ENCODE results near the gene DBH. TPM values are rescaled to one million over a fixed set of nuclear protein-coding genes. Genes with fewer than 3 reads are reported as not detected.

DBH gene
- total RNA-seq, 1 donor from 2014 or later, result not detected

- Histone ChIP-seq H3K27me3 (no peaks in the 10 kb centered on the region), H3K36me3 (no peaks in the 10 kb centered on the region), H3K4me3 (no peak overlapping the region), H3K9me3 (peaks cover 8% of the 10 kb centered on the region), H3K4me1 (no peaks in the 10 kb centered on the region), H3K27ac (no peak overlapping the region)
- ATAC-seq (no peak), DNase-seq (no peak)
- intact Hi-C loops (cut with DNase I), result no loop called here
- TF ChIP-seq CTCF (IDR thresholded peaks at IDR 0.05), result no peak
Measured at GRCh38 chr9:133595910-133596309, 40.3 kb upstream of the DBH start.

GRCh38 chr9:133597316-133597957, 38.7 kb upstream of the DBH start:
- intact Hi-C loops (cut with DNase I), result no loop called here
- DNase-seq, result no peak
- Histone ChIP-seq H3K27me3 (no peaks in the 10 kb centered on the region), H3K9me3 (peaks cover 8% of the 10 kb centered on the region), H3K27ac (no peak overlapping the region), H3K4me3 (no peak overlapping the region), H3K36me3 (no peaks in the 10 kb centered on the region), H3K4me1 (no peaks in the 10 kb centered on the region)
- no peak for ATAC-seq
- TF ChIP-seq CTCF (IDR thresholded peaks at IDR 0.05), result no peak

GRCh38 chr9:133598978-133599377, 37.2 kb upstream of the DBH start:
- Histone ChIP-seq H3K4me3 (no peak overlapping the region), H3K9me3 (peaks cover 8% of the 10 kb centered on the region), H3K27me3 (no peaks in the 10 kb centered on the region), H3K36me3 (no peaks in the 10 kb centered on the region), H3K4me1 (no peaks in the 10 kb centered on the region), H3K27ac (no peak overlapping the region)
- intact Hi-C loops (cut with DNase I), result no loop called here
- no peak for TF ChIP-seq CTCF (IDR thresholded peaks at IDR 0.05)
- ATAC-seq (no peak), DNase-seq (no peak)

GRCh38 chr9:133599470-133600173, 36.5 kb upstream of the DBH start:
- TF ChIP-seq CTCF (IDR thresholded peaks at IDR 0.05), result no peak
- no peaks in the 10 kb centered on the region for H3K27me3 ChIP-seq
- peaks cover 8% of the 10 kb centered on the region for H3K9me3 ChIP-seq
- no peak for DNase-seq
- H3K27ac ChIP-seq, result no peak overlapping the region
- intact Hi-C loops (cut with DNase I), result no loop called here
- no peaks in the 10 kb centered on the region for H3K36me3 ChIP-seq
- H3K4me1 ChIP-seq, result no peaks in the 10 kb centered on the region
- H3K4me3 ChIP-seq, result no peak overlapping the region
- ATAC-seq, result no peak

- Histone ChIP-seq H3K4me3 (no peak overlapping the region), H3K27ac (no peak overlapping the region), H3K27me3 (no peaks in the 10 kb centered on the region), H3K9me3 (peaks cover 8% of the 10 kb centered on the region), H3K36me3 (no peaks in the 10 kb centered on the region), H3K4me1 (no peaks in the 10 kb centered on the region)
- ATAC-seq (no peak), DNase-seq (no peak)
- TF ChIP-seq CTCF (IDR thresholded peaks at IDR 0.05), result no peak
- intact Hi-C loops (cut with DNase I), result no loop called here
Measured at GRCh38 chr9:133600739-133601138, 35.4 kb upstream of the DBH start.
